Measurements from ENCODE around the gene CALD1. TPM values are rescaled to one million over a fixed set of nuclear protein-coding genes. Genes with fewer than 3 reads are reported as not detected.

CALD1 gene
- total RNA-seq, 2 donors from 2014 or later, result 307 to 314 TPM

- no peak for TF ChIP-seq POLR2A (IDR thresholded peaks at IDR 0.05)
- TF ChIP-seq CTCF (IDR thresholded peaks at IDR 0.05), result no peak
- TF ChIP-seq POLR2AphosphoS5 (IDR thresholded peaks at IDR 0.05), result no peak
- 28% methylated on average over 1 of the region's 1 CpG for WGBS
- peak overlapping the region in 1 of 2 donors; percentile 22 for H3K27ac ChIP-seq
- no peaks in the 10 kb centered on the region for H3K4me1 ChIP-seq (replicated peaks)
- intact Hi-C loops (cut with DNase I), result no loop called here
- no peaks in the 10 kb centered on the region for H3K27me3 ChIP-seq (replicated peaks; ENCODE audit: insufficient read depth)
- no peak overlapping the region for H3K4me3 ChIP-seq
- H3K36me3 ChIP-seq, result no peaks in the 10 kb centered on the region
- no peaks in the 10 kb centered on the region for H3K9me3 ChIP-seq
- DNase-seq (ENCODE audit: low spot score), result no peak
Observed at GRCh38 chr7:134758981-134759380, 20.5 kb upstream of the CALD1 start.

- intact Hi-C loops (cut with DNase I), result no loop called here
- no peak for DNase-seq (ENCODE audit: low spot score)
- WGBS, result 71% methylated on average over 5 of the region's 5 CpGs
- H3K4me3 ChIP-seq, result no peak overlapping the region
- H3K9me3 ChIP-seq, result no peaks in the 10 kb centered on the region
- no peaks in the 10 kb centered on the region for H3K36me3 ChIP-seq
- no peaks in the 10 kb centered on the region for H3K27me3 ChIP-seq (replicated peaks; ENCODE audit: insufficient read depth)
- H3K4me1 ChIP-seq (replicated peaks), result no peaks in the 10 kb centered on the region
- TF ChIP-seq POLR2AphosphoS5 (IDR thresholded peaks at IDR 0.05), result no peak
- no peak for TF ChIP-seq CTCF (IDR thresholded peaks at IDR 0.05)
- TF ChIP-seq POLR2A (IDR thresholded peaks at IDR 0.05), result no peak
- no peak overlapping the region for H3K27ac ChIP-seq
Observed at GRCh38 chr7:134761266-134761665, 18.2 kb upstream of the CALD1 start.

DNA sequence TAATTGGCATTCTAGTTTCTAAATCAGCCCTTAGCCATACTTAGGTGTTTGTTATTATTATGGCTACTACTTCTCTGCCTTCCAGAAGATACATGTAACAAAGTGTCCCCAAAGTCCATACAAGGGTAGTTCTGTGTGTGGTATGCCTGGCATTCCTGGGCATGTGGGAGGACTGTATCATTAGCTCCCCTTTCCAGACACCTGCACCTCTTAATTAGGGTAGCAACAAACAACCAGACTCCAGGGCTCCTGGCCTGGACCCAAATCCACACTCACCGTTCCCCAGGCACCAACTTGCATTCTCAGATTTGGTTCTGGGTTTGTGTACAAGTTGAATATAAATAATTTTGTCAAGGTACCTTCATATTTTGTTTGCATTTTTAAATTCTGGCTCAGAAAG lies 15.5 kb upstream of the CALD1 start:
- intact Hi-C loops (cut with DNase I), result no loop called here
- Histone ChIP-seq H3K27me3 (replicated peaks; ENCODE audit: insufficient read depth) (no peaks in the 10 kb centered on the region), H3K4me1 (replicated peaks) (no peaks in the 10 kb centered on the region), H3K27ac (no peak overlapping the region), H3K9me3 (no peaks in the 10 kb centered on the region), H3K36me3 (no peaks in the 10 kb centered on the region), H3K4me3 (no peak overlapping the region)
- no peak for DNase-seq (ENCODE audit: low spot score)
- 55% methylated on average over 1 of the region's 1 CpG for WGBS
- TF ChIP-seq CTCF (IDR thresholded peaks at IDR 0.05), result no peak
- no peak for TF ChIP-seq POLR2A (IDR thresholded peaks at IDR 0.05)
- no peak for TF ChIP-seq POLR2AphosphoS5 (IDR thresholded peaks at IDR 0.05)

- no peak for DNase-seq (ENCODE audit: low spot score)
- Histone ChIP-seq H3K27ac (no peak overlapping the region), H3K9me3 (no peaks in the 10 kb centered on the region), H3K4me1 (replicated peaks) (no peaks in the 10 kb centered on the region), H3K36me3 (no peaks in the 10 kb centered on the region), H3K27me3 (replicated peaks; ENCODE audit: insufficient read depth) (no peaks in the 10 kb centered on the region), H3K4me3 (no peak overlapping the region)
- intact Hi-C loops (cut with DNase I), result no loop called here
- TF ChIP-seq POLR2AphosphoS5 (IDR thresholded peaks at IDR 0.05) (no peak), POLR2A (IDR thresholded peaks at IDR 0.05) (no peak), CTCF (IDR thresholded peaks at IDR 0.05) (no peak)
- WGBS, result 96% methylated on average over 1 of the region's 1 CpG
Observed at GRCh38 chr7:134764365-134764764, 15.1 kb upstream of the CALD1 start.

DNA sequence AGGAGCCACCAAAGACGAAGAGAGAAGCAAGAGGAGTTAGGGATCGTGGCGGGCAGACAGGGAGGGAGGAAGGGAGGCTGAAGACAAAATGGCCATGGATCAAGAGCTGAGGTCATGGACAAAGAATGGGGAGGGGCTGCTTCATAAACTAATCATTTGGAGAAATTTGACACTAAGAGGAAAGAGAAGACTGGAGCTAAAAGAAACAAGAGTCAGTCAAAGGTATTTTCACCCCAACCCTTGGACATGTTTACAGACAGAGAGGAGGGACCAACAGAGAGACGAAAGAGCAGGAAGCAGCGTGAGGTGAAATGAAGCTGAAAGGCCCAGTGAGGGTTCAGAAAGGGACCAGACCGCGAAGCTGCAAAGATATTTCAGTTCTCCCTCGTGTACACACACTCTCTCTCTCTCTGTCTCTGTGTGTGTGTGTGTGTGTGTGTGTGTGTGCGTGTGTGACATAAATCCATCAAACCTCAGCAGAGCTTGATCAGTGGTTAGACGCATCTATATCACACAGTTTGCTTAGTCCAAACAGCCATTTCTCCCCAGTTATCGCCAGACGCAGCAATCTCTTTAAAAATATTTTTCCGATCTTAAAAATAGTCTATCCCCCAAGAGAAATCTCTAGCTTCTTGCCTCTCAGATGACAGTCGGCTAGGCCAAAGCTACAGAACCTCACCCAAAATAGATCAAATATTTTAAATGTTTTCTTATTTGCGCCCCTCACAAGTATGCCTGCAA lies 12.5 kb upstream of the CALD1 start:
- Histone ChIP-seq H3K36me3 (no peaks in the 10 kb centered on the region), H3K4me3 (no peak overlapping the region), H3K27me3 (replicated peaks; ENCODE audit: insufficient read depth) (no peaks in the 10 kb centered on the region), H3K9me3 (no peaks in the 10 kb centered on the region), H3K27ac (peak overlapping the region in 1 of 2 donors; percentile 17), H3K4me1 (replicated peaks) (no peaks in the 10 kb centered on the region)
- 56% methylated on average over 15 of the region's 15 CpGs for WGBS
- no peak for DNase-seq (ENCODE audit: low spot score)
- TF ChIP-seq CTCF (IDR thresholded peaks at IDR 0.05) (no peak), POLR2A (IDR thresholded peaks at IDR 0.05) (no peak)
- intact Hi-C loops (cut with DNase I), result loop anchor here (5.0 kb wide), 1 partner anchor 35 kb away; no protein-coding TSS in a partner anchor

Measured in prostate gland (tissue), 2 donors.